Astrocyte (in vitro differentiated cells and primary cell): ENCODE data around the gene CENPT.

Source experiments
- CTCF ChIP-seq: IDR thresholded peaks from 2 replicates; pipeline ENCODE4 v1.5.1; 2011; ENCODE audit warnings: low read depth, mild to moderate bottlenecking, inconsistent platforms, low read length, moderate library complexity; ENCODE audit not compliant: insufficient read depth
- EZH2 ChIP-seq: IDR thresholded peaks from 2 replicates; pipeline ENCODE4 v1.6.1; 2012; ENCODE audit warnings: mild to moderate bottlenecking, low read length, inconsistent platforms; ENCODE audit not compliant: insufficient read depth

- TF ChIP-seq CTCF (no peak), EZH2 (no peak)
These were observed at the start of gene CENPT for GRCh38 chr16:67847064-67847861.
